ENCODE data around the gene MYO1E.

- TF ChIP-seq CTCF (IDR thresholded peaks at IDR 0.05) = no peak
- TF ChIP-seq POLR2A (IDR thresholded peaks at IDR 0.05) = no peak
These were observed 34.3 kb downstream of the MYO1E start for GRCh38 chr15:59338414-59338813.
